ENCODE data around the gene SAMD14. TPM values are rescaled to one million over a fixed set of nuclear protein-coding genes. Genes with fewer than 3 reads are reported as not detected.

Gene SAMD14
- 7.8 and 8.2 TPM in 2 replicates for total RNA-seq (2014; rRNA removed; shearing (Covaris generic))

DNA sequence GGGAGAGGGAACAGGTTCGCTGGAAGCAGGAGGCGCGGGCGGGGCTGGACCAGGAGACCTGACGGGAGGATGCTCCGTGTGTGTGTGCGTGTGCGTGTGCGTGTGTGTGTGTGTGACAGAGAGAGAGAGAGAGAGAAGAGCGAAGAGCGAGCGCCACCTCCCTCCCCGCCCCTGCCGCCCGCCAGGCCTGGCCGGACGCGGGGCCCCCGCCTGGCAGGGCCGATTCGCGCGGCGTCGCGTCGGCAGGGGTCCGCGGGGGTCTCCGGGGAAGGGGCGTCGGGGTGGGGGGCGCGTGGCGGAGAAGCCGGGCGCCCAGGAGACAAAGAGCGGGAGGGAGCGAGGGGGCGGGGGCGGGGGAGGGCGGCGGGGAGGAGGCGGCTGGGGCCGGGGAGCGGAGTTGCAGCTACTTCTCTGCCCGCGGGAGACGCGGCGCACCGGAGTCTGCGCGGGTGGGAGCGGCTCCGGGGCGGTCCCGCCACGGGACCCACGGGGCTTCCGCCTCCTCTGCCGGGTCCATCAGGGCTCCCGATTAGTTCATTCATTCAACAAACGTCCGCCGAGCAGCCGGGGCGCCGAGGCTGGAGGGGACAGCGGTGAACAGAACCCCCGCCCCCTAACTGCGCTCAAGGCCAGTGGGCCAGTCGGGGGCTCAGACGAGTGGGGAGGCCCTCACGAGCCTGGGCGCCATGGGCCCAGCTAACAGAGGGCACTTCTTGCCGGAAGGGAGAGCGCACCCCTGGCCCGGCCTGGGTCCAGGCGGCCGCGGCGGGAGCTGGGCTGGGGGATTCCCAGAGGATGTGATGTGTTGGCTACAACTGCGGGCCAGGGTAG lies at the start of gene SAMD14:
Gene SAMD14, minus strand, starts transcription at position 433 of the 831 bp plus-strand sequence. CDS start 5,201 bp downstream, outside the sequence.
- Histone ChIP-seq H3K36me3 (replicated peaks; ENCODE audit: control insufficient read depth, insufficient read depth, low read length) (no peaks in the 10 kb centered on the region), H3K27me3 (ENCODE audit: control insufficient read depth, insufficient read depth, low read length) (peaks cover 2% of the 10 kb centered on the region; the same call in 1 of the 2 replicates), H3K4me3 (ENCODE audit: insufficient read depth, low read depth, low read length) (peak within 1 kb of the TSS; percentile 71)
- DNase-seq, result peak; percentile 92

DNA sequence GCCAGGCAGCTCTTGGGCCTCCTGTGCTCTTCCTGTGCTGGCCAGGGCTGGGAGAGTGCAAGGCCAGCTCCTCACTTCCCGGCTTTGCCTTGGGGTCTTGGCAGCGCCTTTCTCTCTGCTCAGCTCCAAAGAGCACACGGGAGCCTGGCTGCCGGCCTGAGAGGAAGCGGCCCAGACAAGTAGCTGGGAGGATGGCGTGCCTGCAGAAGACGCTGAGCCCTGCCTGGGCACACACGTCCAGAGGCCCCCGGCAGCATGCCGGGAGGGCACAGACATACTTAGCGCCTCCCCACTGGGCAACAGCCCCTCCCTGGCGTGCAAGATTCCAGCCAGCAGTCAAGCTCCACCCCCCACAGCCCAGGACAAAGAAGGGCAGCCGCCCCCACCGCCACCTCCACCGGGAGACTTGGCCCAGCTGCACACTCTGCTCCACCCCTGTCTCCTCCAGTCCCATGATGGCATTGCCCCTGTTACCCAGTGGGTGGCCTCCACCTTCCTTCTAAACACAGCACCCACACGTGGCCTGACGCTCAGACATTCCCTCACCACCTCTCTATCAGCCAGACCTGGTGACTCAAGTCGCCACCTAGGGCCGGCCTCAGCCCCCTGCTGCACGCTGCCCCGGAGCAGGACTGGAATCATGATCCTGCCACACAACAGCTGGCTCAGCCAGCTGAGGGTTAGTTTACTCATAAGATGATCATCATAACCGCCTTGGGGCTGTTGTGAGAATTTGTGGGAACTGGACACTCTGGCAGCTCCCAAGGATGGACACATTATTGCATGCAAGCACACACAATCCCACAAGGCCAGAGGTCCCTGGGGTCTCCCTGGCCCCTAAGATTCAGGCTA lies 48.2 kb upstream of the SAMD14 start:
- Histone ChIP-seq H3K4me3 (ENCODE audit: insufficient read depth, low read depth, low read length) (peak overlapping the region; percentile 17; the same call in 1 of the 2 replicates), H3K36me3 (replicated peaks; ENCODE audit: control insufficient read depth, insufficient read depth, low read length) (no peaks in the 10 kb centered on the region), H3K27me3 (ENCODE audit: control insufficient read depth, insufficient read depth, low read length) (no peaks in the 10 kb centered on the region)
- peak; percentile 90 for DNase-seq

DNA sequence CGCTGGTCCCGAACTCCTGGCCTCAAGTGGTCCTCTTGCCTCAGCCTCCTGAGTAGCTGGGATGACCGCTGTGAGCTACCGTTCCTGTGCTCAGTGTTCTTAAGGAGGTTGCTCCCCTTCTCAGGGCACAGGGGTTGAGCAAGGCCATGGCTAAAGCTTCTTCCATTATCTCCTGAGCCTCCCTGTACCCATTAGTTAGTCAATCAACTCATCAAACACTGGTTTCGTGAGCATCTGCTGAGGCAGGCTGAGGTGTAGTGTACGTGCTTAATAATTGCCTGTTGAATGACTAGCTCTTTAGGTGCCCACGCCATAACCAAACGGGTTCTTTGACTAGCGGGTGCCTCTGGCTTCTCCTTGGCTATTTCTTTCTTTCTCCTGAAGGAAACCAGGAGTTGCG lies 47.5 kb upstream of the SAMD14 start:
- Histone ChIP-seq H3K27me3 (ENCODE audit: control insufficient read depth, insufficient read depth, low read length) (no peaks in the 10 kb centered on the region), H3K36me3 (replicated peaks; ENCODE audit: control insufficient read depth, insufficient read depth, low read length) (no peaks in the 10 kb centered on the region), H3K4me3 (ENCODE audit: insufficient read depth, low read depth, low read length) (no peak overlapping the region)
- no peak for DNase-seq

DNA sequence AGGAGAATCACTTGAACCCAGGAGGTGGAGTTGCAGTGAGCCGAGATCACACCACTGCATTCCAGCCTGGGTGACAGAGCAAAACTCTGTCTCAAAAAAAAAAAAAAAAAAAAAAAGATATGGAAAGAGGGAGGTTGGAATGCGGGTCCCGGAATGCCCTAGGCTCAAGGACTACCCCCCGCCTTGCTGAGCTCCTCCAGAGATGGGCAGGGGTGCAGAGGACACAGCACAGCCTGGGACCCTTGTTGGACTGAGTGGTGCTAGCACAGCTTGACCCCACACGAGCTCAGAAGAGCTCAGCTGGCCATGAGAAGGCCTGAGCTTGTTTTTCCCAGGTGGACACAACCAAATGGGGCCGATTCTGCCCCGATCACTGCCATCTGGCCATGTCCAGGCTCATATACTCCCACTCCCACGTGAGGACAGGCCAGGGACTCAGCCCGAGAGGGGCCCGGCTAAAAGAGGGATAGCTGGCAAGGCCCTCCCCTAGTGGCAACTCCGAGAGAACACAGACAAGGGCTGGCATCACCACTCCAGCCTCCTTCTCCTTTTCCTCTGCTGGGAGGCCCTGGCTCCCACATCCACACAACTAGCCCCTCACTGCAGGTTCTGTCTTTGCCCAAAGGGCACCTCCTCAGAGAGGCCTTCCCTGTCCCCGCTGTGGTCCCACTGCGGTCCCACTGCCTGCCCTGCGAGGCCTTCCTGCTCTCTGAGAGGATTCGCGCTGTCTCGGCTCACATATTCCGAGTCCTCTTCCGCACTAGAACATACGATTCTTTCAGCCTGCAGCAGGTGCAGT lies 46.8 kb upstream of the SAMD14 start:
- Histone ChIP-seq H3K4me3 (ENCODE audit: insufficient read depth, low read depth, low read length) (no peak overlapping the region), H3K36me3 (replicated peaks; ENCODE audit: control insufficient read depth, insufficient read depth, low read length) (no peaks in the 10 kb centered on the region), H3K27me3 (ENCODE audit: control insufficient read depth, insufficient read depth, low read length) (no peaks in the 10 kb centered on the region)
- peak; percentile 77 for DNase-seq

DNA sequence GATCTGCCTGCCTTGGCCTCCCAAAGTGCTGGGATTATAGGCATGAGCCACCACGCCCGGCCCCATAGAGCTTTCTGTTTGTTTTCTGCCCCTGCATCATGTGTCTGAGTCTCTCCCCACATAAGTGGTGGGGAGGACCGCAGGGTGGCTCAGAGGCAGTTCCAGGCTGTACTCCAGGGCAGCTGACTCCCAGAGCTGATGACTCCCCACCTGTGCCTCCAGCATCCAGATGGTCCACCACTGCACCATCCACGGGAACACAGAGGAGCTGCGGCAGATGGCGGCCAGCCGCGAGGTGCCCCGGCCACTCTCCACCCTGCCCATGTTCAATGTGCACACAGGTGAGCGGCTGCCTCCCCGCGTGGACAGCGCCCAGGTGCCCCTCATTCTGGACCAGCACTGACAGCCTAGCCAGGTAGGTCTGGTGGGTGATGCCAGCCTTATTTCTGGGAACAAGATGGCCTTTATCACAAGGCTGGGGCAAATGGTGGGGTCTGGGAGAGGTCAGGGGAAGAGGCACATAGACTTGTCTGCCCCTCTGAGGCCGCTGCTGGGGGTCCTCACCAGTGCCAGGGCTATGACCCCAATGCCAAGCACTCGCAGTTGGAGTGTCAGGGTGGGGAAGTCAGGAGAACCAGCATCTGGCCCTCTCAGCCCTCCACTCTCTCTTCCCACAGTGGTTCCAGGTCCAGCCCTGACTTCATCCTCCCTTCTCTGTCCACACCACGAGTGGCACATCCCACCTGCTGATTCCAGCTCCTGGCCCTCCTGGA lies 45.3 kb upstream of the SAMD14 start:
- no peak for DNase-seq
- H3K27me3 ChIP-seq (ENCODE audit: control insufficient read depth, insufficient read depth, low read length), result no peaks in the 10 kb centered on the region
- H3K4me3 ChIP-seq (ENCODE audit: insufficient read depth, low read depth, low read length), result no peak overlapping the region
- H3K36me3 ChIP-seq (replicated peaks; ENCODE audit: control insufficient read depth, insufficient read depth, low read length), result no peaks in the 10 kb centered on the region

- no peak for DNase-seq
- no peaks in the 10 kb centered on the region for H3K27me3 ChIP-seq (ENCODE audit: control insufficient read depth, insufficient read depth, low read length)
- H3K36me3 ChIP-seq (replicated peaks; ENCODE audit: control insufficient read depth, insufficient read depth, low read length), result no peaks in the 10 kb centered on the region
- no peak overlapping the region for H3K4me3 ChIP-seq (ENCODE audit: insufficient read depth, low read depth, low read length)
Measured at GRCh38 chr17:50174444-50174843, 44.5 kb upstream of the SAMD14 start.

DNA sequence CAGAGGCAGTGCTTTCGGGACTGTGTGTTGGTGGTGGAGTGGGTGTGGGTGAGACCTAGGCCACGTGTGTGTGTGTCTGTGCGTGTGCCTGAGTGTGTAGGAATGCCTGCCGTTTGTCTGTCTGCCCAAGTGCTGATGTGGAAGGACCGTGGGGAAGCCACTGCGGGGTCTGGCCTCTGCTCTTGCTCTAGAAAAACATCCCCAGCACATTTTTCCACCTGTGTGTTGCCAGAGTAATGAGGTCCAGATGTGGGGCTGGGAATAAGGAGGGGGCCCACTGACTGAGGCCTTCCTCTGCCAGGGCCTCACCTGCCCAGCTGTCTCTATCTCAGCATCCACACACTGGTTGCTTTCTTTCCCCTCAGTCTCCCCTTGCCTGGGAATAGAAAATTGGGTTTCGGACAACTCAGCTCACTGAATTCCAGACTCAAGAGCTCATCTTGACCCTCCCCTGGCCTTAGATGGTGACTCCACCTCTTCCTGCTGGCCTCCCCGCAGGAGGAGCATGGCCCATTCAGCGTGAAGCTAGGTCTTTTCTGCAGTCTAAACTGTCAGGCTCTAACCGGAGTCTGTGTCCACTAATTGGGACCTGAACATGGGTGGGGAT lies 43.5 kb upstream of the SAMD14 start:
- peak; percentile 77 for DNase-seq
- Histone ChIP-seq H3K27me3 (ENCODE audit: control insufficient read depth, insufficient read depth, low read length) (no peaks in the 10 kb centered on the region), H3K4me3 (ENCODE audit: insufficient read depth, low read depth, low read length) (no peak overlapping the region), H3K36me3 (replicated peaks; ENCODE audit: control insufficient read depth, insufficient read depth, low read length) (no peaks in the 10 kb centered on the region)

DNA sequence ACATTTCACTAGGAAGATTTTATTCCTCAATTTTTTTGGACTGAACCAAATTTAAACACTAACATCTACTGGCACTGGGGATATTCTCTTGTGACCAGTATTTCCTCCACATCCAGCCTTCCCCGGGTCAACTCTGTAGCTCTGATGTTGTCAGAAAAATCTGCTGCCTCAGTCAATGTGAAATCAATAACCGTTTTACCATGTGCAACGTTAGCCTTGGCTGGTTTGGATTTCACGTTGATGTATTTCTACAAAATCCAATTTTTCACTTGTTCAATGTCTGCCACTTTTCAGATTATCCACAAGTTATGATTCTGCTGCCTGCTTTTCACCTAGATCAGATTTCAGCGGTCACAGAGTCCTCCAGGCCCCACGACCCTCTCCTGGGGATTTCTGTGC lies 43.0 kb upstream of the SAMD14 start:
- Histone ChIP-seq H3K27me3 (ENCODE audit: control insufficient read depth, insufficient read depth, low read length) (no peaks in the 10 kb centered on the region), H3K36me3 (replicated peaks; ENCODE audit: control insufficient read depth, insufficient read depth, low read length) (no peaks in the 10 kb centered on the region), H3K4me3 (ENCODE audit: insufficient read depth, low read depth, low read length) (no peak overlapping the region)
- DNase-seq, result no peak

- Histone ChIP-seq H3K36me3 (replicated peaks; ENCODE audit: control insufficient read depth, insufficient read depth, low read length) (no peaks in the 10 kb centered on the region), H3K27me3 (ENCODE audit: control insufficient read depth, insufficient read depth, low read length) (no peaks in the 10 kb centered on the region), H3K4me3 (ENCODE audit: insufficient read depth, low read depth, low read length) (no peak overlapping the region)
- DNase-seq, result no peak
Measured at GRCh38 chr17:50172130-50172529, 42.2 kb upstream of the SAMD14 start.

DNA sequence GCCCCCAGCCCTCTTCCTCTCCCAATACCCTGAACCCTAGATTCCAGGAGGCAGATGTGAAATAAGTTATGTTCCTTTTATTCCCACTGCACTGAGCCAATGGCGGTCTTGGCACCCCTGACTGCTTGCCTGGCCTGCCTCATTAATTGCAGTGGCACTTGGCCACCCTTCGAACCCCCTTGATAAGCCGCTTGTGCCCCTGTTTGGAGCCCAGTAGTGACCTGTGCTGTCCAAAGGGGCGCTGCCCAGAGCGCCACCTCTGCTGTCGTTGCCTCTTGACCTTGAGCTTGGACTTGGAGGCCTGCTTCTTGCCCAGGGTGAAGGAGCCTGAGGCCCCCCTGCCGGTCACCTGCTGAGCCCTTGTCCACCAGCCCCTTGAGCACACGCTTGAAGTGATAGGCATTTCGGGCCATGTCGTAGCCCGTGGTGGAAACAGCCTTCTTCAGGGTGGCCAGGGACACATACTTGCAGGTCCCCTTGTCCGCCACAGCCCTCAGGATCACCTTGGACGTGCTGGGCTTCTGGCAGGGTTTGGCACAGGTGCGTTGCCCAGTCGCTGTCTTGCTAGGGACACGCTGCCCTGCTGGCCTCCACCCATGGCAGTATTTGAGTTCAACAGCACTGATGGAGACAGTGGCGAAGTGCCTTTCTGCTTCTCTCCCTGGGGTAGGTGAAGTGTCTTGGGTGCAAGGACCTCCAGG lies 41.6 kb upstream of the SAMD14 start:
- H3K36me3 ChIP-seq (replicated peaks; ENCODE audit: control insufficient read depth, insufficient read depth, low read length), result no peaks in the 10 kb centered on the region
- H3K27me3 ChIP-seq (ENCODE audit: control insufficient read depth, insufficient read depth, low read length), result no peaks in the 10 kb centered on the region
- no peak overlapping the region for H3K4me3 ChIP-seq (ENCODE audit: insufficient read depth, low read depth, low read length)
- no peak for DNase-seq

DNA sequence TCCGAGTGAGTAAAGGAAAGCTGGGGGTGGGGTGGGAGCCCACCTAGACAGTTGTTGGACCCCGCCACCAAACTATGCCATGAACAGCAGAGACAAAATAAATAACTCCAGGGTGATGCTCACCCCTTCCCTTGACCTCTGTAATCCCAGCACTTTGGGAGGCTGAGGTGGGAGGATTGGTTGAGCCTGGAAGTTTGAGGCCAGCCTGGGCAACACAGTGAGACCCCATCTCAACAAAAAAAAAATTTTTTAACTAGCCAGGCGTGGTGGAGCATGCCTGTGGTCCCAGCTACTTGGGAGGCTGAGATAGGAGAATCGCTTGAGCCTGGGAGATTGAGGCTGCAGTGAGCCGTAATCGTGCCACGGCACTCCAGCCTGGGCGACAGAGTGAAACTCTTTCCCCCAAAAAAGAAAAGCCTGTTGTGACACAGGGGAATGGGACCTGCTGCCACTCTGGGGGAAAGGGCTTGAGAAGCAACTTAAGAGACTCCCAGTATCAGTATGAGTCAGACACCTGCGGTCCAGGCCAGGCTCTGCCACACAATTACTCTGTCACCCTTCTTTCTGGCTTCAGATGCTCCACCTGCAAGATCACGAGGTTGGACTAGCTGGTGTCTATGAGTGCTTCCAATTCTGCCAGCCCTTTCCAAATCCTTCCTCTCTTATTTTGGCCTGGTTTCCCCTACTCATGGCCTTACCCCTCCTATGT lies 40.9 kb upstream of the SAMD14 start:
- Histone ChIP-seq H3K36me3 (replicated peaks; ENCODE audit: control insufficient read depth, insufficient read depth, low read length) (no peaks in the 10 kb centered on the region), H3K27me3 (ENCODE audit: control insufficient read depth, insufficient read depth, low read length) (no peaks in the 10 kb centered on the region), H3K4me3 (ENCODE audit: insufficient read depth, low read depth, low read length) (no peak overlapping the region)

GRCh38 chr17:50169881-50170459 lies 40.0 kb upstream of the SAMD14 start:
- no peaks in the 10 kb centered on the region for H3K36me3 ChIP-seq (replicated peaks; ENCODE audit: control insufficient read depth, insufficient read depth, low read length)
- DNase-seq, result no peak
- H3K27me3 ChIP-seq (ENCODE audit: control insufficient read depth, insufficient read depth, low read length), result no peaks in the 10 kb centered on the region
- H3K4me3 ChIP-seq (ENCODE audit: insufficient read depth, low read depth, low read length), result no peak overlapping the region

More for the DNA sequence above, 40.9 kb upstream of the SAMD14 start:
- no peak for DNase-seq

Measured in H7 (cell line).